Karpas-422 (cell line): ENCODE measurements around the gene NIPAL1. TPM values are rescaled to one million over a fixed set of nuclear protein-coding genes. Genes with fewer than 3 reads are reported as not detected.

Source experiments
- DNase-seq: peaks from one replicate; pipeline ENCODE4 v3.0.0-alpha.2; 2015
- H2AFZ ChIP-seq: fragments of 200-600 bp; sonication (generic); 2 replicates; pipeline ENCODE4 v1.6.1; 2014; ENCODE audit warnings: antibody characterized with exemption, low read length, mixed read lengths
- H3K27ac ChIP-seq: fragments of 200-600 bp; sonication (generic); 2 replicates; pipeline ENCODE4 v1.5.1; 2014; ENCODE audit warnings: mild to moderate bottlenecking, low read length, moderate library complexity
- H3K27me3 ChIP-seq: fragments of 200-600 bp; sonication (generic); 2 replicates; pipeline ENCODE4 v1.6.1; 2014; ENCODE audit warnings: low read length, mixed read lengths
- H3K36me3 ChIP-seq: fragments of 200-600 bp; sonication (generic); 2 replicates; pipeline ENCODE4 v1.6.1; 2014; ENCODE audit warnings: low read length, mixed read lengths; ENCODE audit not compliant: insufficient read depth
- H3K4me1 ChIP-seq: fragments of 200-600 bp; sonication (generic); 2 replicates; pipeline ENCODE4 v1.6.1; 2014; ENCODE audit warnings: mild to moderate bottlenecking, low read length, mixed read lengths
- H3K4me2 ChIP-seq: fragments of 200-600 bp; sonication (generic); 2 replicates; pipeline ENCODE4 v1.6.1; 2014; ENCODE audit warnings: low read length, low read depth, mild to moderate bottlenecking; ENCODE audit not compliant: poor library complexity, severe bottlenecking
- H3K4me3 ChIP-seq: fragments of 200-600 bp; sonication (generic); 2 replicates; pipeline ENCODE4 v1.5.1; 2014; ENCODE audit warnings: mild to moderate bottlenecking, antibody characterized with exemption, low read length, mixed read lengths
- H3K79me2 ChIP-seq: fragments of 200-600 bp; sonication (generic); 2 replicates; pipeline ENCODE4 v1.6.1; 2014; ENCODE audit warnings: mild to moderate bottlenecking, low read length, mixed read lengths
- H3K9ac ChIP-seq: fragments of 200-600 bp; sonication (generic); 2 replicates; pipeline ENCODE4 v1.6.0; 2014; ENCODE audit warnings: low read length
- H3K9me2 ChIP-seq: fragments of 200-600 bp; sonication (generic), shearing (Covaris generic); replicated peaks from 2 replicates; pipeline ENCODE4 v1.6.0; 2014; ENCODE audit warnings: mild to moderate bottlenecking, low read length, moderate library complexity; ENCODE audit not compliant: insufficient read depth
- H3K9me3 ChIP-seq: fragments of 300-700, 200-600 bp; sonication (generic); 2 replicates; pipeline ENCODE4 v1.6.1; 2014; ENCODE audit warnings: low read length, mixed read lengths
- H4K20me1 ChIP-seq: fragments of 200-600 bp; sonication (generic); 2 replicates; pipeline ENCODE4 v1.6.1; 2014; ENCODE audit warnings: mild to moderate bottlenecking, antibody characterized with exemption, low read length, low read depth; ENCODE audit not compliant: insufficient read depth
- total RNA-seq: library from RNA; depleted of rRNA; stranded (reverse); fragments of >200 nt; shearing (Covaris generic); gene quantifications from 2 replicates; pipeline ENCODE4 v1.2.3, GENCODE V29; 2014; ENCODE audit warnings: low replicate concordance

Gene NIPAL1
- total RNA-seq, 1 experiment from 2014 or later = 0.89 TPM

- Histone ChIP-seq H3K9me2 (no peaks in the 10 kb centered on the region), H3K27ac (no peak overlapping the region), H3K36me3 (no peaks in the 10 kb centered on the region), H3K27me3 (no peaks in the 10 kb centered on the region), H3K9ac (peak overlapping the region; percentile 47), H3K9me3 (no peaks in the 10 kb centered on the region), H3K4me1 (peaks cover 19% of the 10 kb centered on the region), H4K20me1 (no peaks in the 10 kb centered on the region), H2AFZ (peak overlapping the region; percentile 90; the same call in 1 of the 2 replicates), H3K4me2 (peak overlapping the region; percentile 78), H3K79me2 (no peaks in the 10 kb centered on the region), H3K4me3 (peak overlapping the region; percentile 65)
- DNase-seq = no peak
Measured at GRCh38 chr4:48017108-48017571, 568 bp downstream of the NIPAL1 start.

DNA sequence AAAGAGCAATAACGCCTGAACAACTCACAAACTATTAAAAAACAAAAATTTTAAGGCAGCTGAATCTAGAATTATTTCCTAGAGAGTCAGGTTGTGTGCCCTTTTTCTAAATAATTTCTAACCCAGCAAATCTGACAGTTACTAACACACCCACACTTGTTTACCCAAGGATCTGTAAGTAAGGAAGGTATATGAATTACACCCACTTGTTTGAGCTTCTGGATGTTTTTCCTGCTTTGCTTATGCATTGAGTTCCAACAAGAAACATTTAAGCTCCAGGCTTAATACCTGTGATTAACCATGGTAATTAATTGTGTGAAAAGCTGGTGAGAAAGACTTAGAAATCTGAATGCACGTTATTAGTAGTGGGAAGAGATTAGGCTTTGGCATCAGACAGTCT is 1.5 kb downstream of the NIPAL1 start:
- H3K4me1 ChIP-seq = peaks cover 19% of the 10 kb centered on the region
- H2AFZ ChIP-seq = no peak overlapping the region
- no peaks in the 10 kb centered on the region for H4K20me1 ChIP-seq
- H3K9ac ChIP-seq = no peak overlapping the region
- H3K27ac ChIP-seq = no peak overlapping the region
- H3K4me2 ChIP-seq = no peak overlapping the region
- H3K36me3 ChIP-seq = no peaks in the 10 kb centered on the region
- no peaks in the 10 kb centered on the region for H3K79me2 ChIP-seq
- H3K27me3 ChIP-seq = no peaks in the 10 kb centered on the region
- H3K9me3 ChIP-seq = no peaks in the 10 kb centered on the region
- DNase-seq = no peak
- H3K9me2 ChIP-seq = no peaks in the 10 kb centered on the region
- no peak overlapping the region for H3K4me3 ChIP-seq

- H3K9ac ChIP-seq = no peak overlapping the region
- no peak overlapping the region for H3K4me3 ChIP-seq
Measured at GRCh38 chr4:48021100-48021499, 4.5 kb downstream of the NIPAL1 start.

DNA sequence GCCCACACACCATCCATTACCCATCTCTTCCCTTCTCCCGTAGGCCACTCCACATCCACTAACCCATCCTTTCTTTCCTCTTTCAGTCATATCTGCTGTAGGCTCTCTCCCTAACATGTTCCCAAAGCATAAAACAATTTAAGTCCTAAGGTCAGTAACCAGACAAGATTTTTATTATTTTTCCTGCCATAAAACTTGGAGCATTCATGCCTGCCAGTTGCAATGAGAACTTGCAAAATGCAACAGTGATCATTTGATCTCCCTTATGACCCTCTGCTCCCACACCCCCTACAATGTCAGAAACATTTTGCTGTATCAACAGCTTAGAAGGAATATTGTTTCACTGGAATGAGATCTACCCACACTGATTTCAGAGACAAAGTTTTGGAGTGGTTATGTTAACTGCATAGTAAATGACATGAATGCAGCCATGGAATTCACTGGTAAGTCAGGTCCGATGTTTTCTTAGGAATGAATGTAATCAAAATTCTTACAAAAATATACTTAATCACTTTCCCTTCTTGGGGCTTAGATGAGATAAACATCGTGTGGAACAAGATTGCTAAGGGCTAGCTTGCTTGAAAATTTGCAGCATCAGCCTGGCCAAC is 5.7 kb downstream of the NIPAL1 start:
- H3K9ac ChIP-seq = no peak overlapping the region
- H4K20me1 ChIP-seq = no peaks in the 10 kb centered on the region
- H3K27ac ChIP-seq = no peak overlapping the region
- H3K9me2 ChIP-seq = no peaks in the 10 kb centered on the region
- H3K79me2 ChIP-seq = no peaks in the 10 kb centered on the region
- DNase-seq = no peak
- no peaks in the 10 kb centered on the region for H3K27me3 ChIP-seq
- no peak overlapping the region for H3K4me2 ChIP-seq
- no peaks in the 10 kb centered on the region for H3K9me3 ChIP-seq
- no peaks in the 10 kb centered on the region for H3K36me3 ChIP-seq
- H3K4me3 ChIP-seq = no peak overlapping the region
- H2AFZ ChIP-seq = no peak overlapping the region
- H3K4me1 ChIP-seq = peaks cover 7% of the 10 kb centered on the region

More at GRCh38 chr4:48021100-48021499, 4.5 kb downstream of the NIPAL1 start:
- Histone ChIP-seq H3K9me3 (no peaks in the 10 kb centered on the region), H3K27me3 (no peaks in the 10 kb centered on the region), H3K9me2 (no peaks in the 10 kb centered on the region), H3K27ac (no peak overlapping the region), H2AFZ (no peak overlapping the region), H3K4me1 (peaks cover 18% of the 10 kb centered on the region), H3K36me3 (no peaks in the 10 kb centered on the region), H3K79me2 (no peaks in the 10 kb centered on the region), H4K20me1 (no peaks in the 10 kb centered on the region), H3K4me2 (no peak overlapping the region)
- no peak for DNase-seq

DNA sequence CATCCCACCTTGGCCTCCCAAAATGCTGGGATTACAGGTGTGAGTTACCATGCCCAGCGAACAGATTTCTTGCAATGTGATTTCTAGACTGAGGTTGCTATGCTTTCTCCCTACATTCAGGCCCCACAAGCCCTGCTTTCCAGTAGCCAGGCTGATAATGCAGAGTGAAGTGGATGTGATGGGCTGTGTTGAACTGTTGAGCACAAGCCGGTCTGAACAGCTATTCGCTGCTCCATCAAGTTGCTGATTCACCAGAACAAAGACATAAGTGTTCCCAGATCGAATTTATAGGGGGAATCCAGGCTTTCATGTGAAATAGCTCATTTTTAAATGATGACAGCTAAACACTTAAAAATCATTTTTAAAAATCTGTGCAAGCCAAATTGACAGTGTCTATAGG is 8.0 kb downstream of the NIPAL1 start:
- no peak overlapping the region for H3K4me2 ChIP-seq
- H3K27me3 ChIP-seq = no peaks in the 10 kb centered on the region
- H3K4me3 ChIP-seq = no peak overlapping the region
- no peak for DNase-seq
- H2AFZ ChIP-seq = no peak overlapping the region
- H4K20me1 ChIP-seq = no peaks in the 10 kb centered on the region
- H3K4me1 ChIP-seq = peaks cover 17% of the 10 kb centered on the region
- H3K9me2 ChIP-seq = no peaks in the 10 kb centered on the region
- no peak overlapping the region for H3K27ac ChIP-seq
- H3K79me2 ChIP-seq = no peaks in the 10 kb centered on the region
- no peaks in the 10 kb centered on the region for H3K36me3 ChIP-seq
- H3K9me3 ChIP-seq = no peaks in the 10 kb centered on the region
- no peak overlapping the region for H3K9ac ChIP-seq

GRCh38 chr4:48025005-48025404 is 8.4 kb downstream of the NIPAL1 start:
- Histone ChIP-seq H3K9ac (no peak overlapping the region), H3K9me2 (no peaks in the 10 kb centered on the region), H3K4me1 (peaks cover 17% of the 10 kb centered on the region), H3K4me3 (no peak overlapping the region), H3K36me3 (no peaks in the 10 kb centered on the region), H3K27me3 (no peaks in the 10 kb centered on the region), H3K9me3 (no peaks in the 10 kb centered on the region), H3K79me2 (no peaks in the 10 kb centered on the region), H3K4me2 (no peak overlapping the region), H4K20me1 (no peaks in the 10 kb centered on the region), H3K27ac (no peak overlapping the region), H2AFZ (no peak overlapping the region)
- no peak for DNase-seq

DNA sequence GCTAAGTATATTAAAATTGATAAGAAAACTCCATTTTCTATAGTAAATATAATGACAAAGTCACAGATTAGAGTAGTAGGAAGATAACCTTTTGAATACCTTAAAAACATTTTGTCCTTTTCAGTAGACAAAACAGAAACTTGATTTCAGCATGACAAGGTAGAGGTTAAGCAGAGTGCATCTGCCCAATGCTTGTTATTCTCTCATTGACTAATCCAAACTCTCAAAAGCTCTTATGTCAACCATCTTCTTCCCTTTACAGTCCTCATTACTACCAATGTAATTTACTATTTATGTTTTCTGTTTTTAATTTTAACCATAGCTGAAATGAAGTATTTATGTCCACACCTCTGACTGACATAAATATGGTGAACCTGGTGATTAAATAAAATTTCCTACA is 11.1 kb downstream of the NIPAL1 start:
- H3K9ac ChIP-seq = no peak overlapping the region
- H3K9me2 ChIP-seq = no peaks in the 10 kb centered on the region
- H3K36me3 ChIP-seq = no peaks in the 10 kb centered on the region
- no peaks in the 10 kb centered on the region for H3K27me3 ChIP-seq
- H3K4me1 ChIP-seq = peaks cover 16% of the 10 kb centered on the region
- H3K4me3 ChIP-seq = no peak overlapping the region
- H3K27ac ChIP-seq = no peak overlapping the region
- H3K4me2 ChIP-seq = no peak overlapping the region
- no peaks in the 10 kb centered on the region for H4K20me1 ChIP-seq
- DNase-seq = no peak
- H2AFZ ChIP-seq = no peak overlapping the region
- no peaks in the 10 kb centered on the region for H3K79me2 ChIP-seq
- no peaks in the 10 kb centered on the region for H3K9me3 ChIP-seq

DNA sequence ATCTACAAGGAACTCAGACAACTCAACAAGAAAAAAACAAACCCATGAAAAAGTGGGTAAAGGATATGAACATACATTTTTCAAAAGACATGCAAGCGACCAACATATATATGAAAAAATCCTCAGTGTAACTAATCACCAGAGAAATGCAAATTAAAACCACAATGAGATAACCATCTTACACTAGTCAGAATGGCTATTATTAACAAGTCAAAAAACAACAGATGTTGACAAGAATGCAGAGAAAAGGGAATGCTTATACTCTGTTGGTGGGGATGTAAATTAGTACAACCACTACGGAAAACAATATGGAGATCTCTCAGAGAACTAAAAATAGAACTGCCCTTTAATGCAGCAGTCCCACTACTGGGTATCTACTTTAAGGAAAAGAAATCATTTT is 12.1 kb downstream of the NIPAL1 start:
- Histone ChIP-seq H4K20me1 (no peaks in the 10 kb centered on the region), H3K27me3 (no peaks in the 10 kb centered on the region), H3K9me2 (no peaks in the 10 kb centered on the region), H3K36me3 (no peaks in the 10 kb centered on the region), H3K79me2 (no peaks in the 10 kb centered on the region), H3K9ac (no peak overlapping the region), H3K27ac (no peak overlapping the region), H2AFZ (no peak overlapping the region), H3K9me3 (no peaks in the 10 kb centered on the region), H3K4me1 (peaks cover 21% of the 10 kb centered on the region), H3K4me2 (no peak overlapping the region), H3K4me3 (no peak overlapping the region)
- DNase-seq = no peak
